Measurements from ENCODE around the gene MFSD11. TPM values are rescaled to one million over a fixed set of nuclear protein-coding genes. Genes with fewer than 3 reads are reported as not detected.

Gene MFSD11
- total and polyA plus RNA-seq, 11 donors: 14.3 to 36.5 (median 25.3) TPM

DNA sequence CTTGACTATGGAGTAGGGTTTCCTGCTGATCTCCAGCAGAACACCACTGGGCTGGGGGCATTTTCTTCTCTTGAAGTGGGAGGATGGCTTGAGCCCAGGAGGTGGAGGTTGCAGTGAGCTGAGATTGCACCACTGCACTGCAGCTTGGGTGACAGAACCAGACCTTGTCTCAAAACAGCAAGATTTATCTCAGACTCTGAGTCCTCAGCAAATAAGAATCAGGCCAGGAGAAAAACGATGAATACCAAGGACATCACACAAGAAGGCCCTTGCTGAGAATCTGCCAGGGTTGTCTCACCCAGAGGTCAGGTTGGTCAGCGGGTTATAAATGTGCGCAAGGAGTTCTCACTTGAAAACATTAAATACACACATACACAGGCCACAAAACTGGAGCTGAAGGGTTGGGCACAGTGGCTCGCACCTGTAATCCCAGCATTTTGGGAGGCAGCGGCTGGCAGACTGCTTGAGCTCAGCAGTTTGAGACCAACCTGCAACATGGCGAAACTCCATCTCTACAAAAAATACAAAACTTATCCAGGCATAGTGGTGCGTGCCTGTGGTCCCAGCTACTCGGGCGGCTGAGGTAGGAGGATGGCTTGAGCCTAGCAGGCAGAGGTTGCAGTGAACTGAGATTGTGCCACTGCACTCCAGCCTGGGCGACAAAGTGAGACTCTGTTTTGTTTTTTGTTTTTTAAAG is 34.8 kb upstream of the MFSD11 start:
- peaks cover 15 to 92% (median 67%) of the 10 kb centered on the region in 12 donors for H3K4me1 ChIP-seq
- peak overlapping the region in 10 of 12 donors; percentile 24 to 99 (median 92) for H3K27ac ChIP-seq
- no peak for ATAC-seq
- DNase-seq: peak in 1 of 5 donors; percentile 22
- no peaks in the 10 kb centered on the region for H3K27me3 ChIP-seq
- WGBS, 4 donors: 83 to 87% (median 85%) methylated on average over 10 of the region's 10 CpGs
- no peaks in the 10 kb centered on the region for H3K9me3 ChIP-seq
- peaks cover 0 to 6% (median 0%) of the 10 kb centered on the region in 9 donors for H3K36me3 ChIP-seq
- intact Hi-C loops (cut with DNase I): no loop called here
- TF ChIP-seq POLR2A (IDR thresholded peaks at IDR 0.05) (no peak), CTCF (IDR thresholded peaks at IDR 0.05) (no peak)
- no peak overlapping the region for H3K4me3 ChIP-seq

DNA sequence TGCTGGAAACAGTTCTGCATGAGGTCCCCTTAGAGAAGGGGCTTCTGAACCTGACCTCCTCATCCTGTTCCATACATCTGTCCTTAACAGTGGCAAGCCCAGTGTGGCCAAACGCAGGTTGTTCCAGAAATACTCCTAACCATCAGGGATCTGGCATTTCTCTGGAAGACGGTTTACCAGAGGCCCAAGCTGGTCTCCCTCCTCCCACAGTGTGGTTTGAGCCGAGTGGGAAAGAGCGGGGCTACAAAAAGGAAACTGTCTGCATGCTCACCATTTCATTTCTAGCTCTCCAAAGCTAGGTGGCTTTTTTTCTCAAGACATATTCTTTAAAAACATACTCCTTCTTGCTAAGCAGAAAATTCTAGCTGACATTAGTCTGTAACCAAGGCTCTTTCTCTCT is 33.1 kb upstream of the MFSD11 start:
- DNase-seq: no peak
- intact Hi-C loops (cut with DNase I): no loop called here
- TF ChIP-seq CTCF (IDR thresholded peaks at IDR 0.05) (no peak), POLR2A (IDR thresholded peaks at IDR 0.05) (no peak)
- no peaks in the 10 kb centered on the region for H3K27me3 ChIP-seq
- H3K4me1 ChIP-seq: peaks cover 5 to 92% (median 63%) of the 10 kb centered on the region in 12 donors
- H3K9me3 ChIP-seq: no peaks in the 10 kb centered on the region
- ATAC-seq: no peak
- peak overlapping the region in 10 of 12 donors; percentile 16 to 74 (median 58) for H3K27ac ChIP-seq
- no peak overlapping the region for H3K4me3 ChIP-seq
- WGBS, 4 donors: 28 to 49% (median 38%) methylated on average over 4 of the region's 4 CpGs
- H3K36me3 ChIP-seq: peaks cover 0 to 8% (median 0%) of the 10 kb centered on the region in 9 donors

GRCh38 chr17:76706817-76707216 is 31.1 kb upstream of the MFSD11 start:
- H3K27me3 ChIP-seq: no peaks in the 10 kb centered on the region
- ATAC-seq: no peak
- intact Hi-C loops (cut with DNase I): no loop called here
- H3K4me1 ChIP-seq: peaks cover 4 to 82% (median 55%) of the 10 kb centered on the region in 12 donors
- H3K4me3 ChIP-seq: peak overlapping the region in 1 of 12 donors; percentile 8
- no peak for DNase-seq
- H3K27ac ChIP-seq: peak overlapping the region in 11 of 12 donors; percentile 18 to 99 (median 95)
- H3K36me3 ChIP-seq: peaks cover 0 to 8% (median 0%) of the 10 kb centered on the region in 9 donors
- no peak for TF ChIP-seq POLR2A (IDR thresholded peaks at IDR 0.05)
- no peak for TF ChIP-seq CTCF (IDR thresholded peaks at IDR 0.05)
- WGBS, 4 donors: 79 to 93% (median 86%) methylated on average over 3 of the region's 3 CpGs
- no peaks in the 10 kb centered on the region for H3K9me3 ChIP-seq

- Histone ChIP-seq H3K4me1 (peaks cover 4 to 81% (median 51%) of the 10 kb centered on the region in 12 donors), H3K4me3 (peak overlapping the region in 10 of 12 donors; percentile 11 to 98 (median 84))
- peak in 1 of 5 donors; percentile 51 for DNase-seq
Observed at GRCh38 chr17:76707985-76708807, 29.7 kb upstream of the MFSD11 start.

More at GRCh38 chr17:76707985-76708807, 29.7 kb upstream of the MFSD11 start:
- H3K9me3 ChIP-seq: no peaks in the 10 kb centered on the region
- peak overlapping the region; percentile 80 to 99 (median 96) for H3K27ac ChIP-seq
- 21 to 36% (median 32%) methylated on average over 14 of the region's 14 CpGs for WGBS, 4 donors
- peak; percentile 1 to 23 (median 16) for ATAC-seq
- intact Hi-C loops (cut with DNase I): loop anchor here in 2 of 10 donors (2.0 kb wide), 1 partner anchor 19 kb away; no protein-coding TSS in a partner anchor
- no peaks in the 10 kb centered on the region for H3K27me3 ChIP-seq
- peaks cover 0 to 15% (median 8%) of the 10 kb centered on the region in 9 donors for H3K36me3 ChIP-seq
- TF ChIP-seq POLR2A (IDR thresholded peaks at IDR 0.05) (no peak), CTCF (IDR thresholded peaks at IDR 0.05) (peak in 11 of 12 donors; percentile 17 to 64 (median 48))

Measured in heart left ventricle (tissue), 16 donors.